GM19455 (cell line): ENCODE measurements around the gene HLA-DPB1.

Experiments
- ATAC-seq: cut with Tn5 transposase; IDR thresholded peaks from one replicate; pipeline ENCODE4 v1.9.1; 2021; ENCODE audit not compliant: unreplicated experiment

HLA-DPB1 gene

GRCh38 chr6:33070909-33071308 is 4.9 kb upstream of the HLA-DPB1 start:
- ATAC-seq = no peak

- no peak for ATAC-seq
These were observed 4.2 kb upstream of the HLA-DPB1 start for GRCh38 chr6:33071569-33071968.

- no peak for ATAC-seq
These were observed 3.2 kb upstream of the HLA-DPB1 start for GRCh38 chr6:33072508-33073100.

GRCh38 chr6:33073431-33073871 is 2.3 kb upstream of the HLA-DPB1 start, which contains the start of gene HLA-DPA1:
Gene HLA-DPA1, minus strand, starts transcription at chr6:33073649.
- peak; percentile 73 for ATAC-seq

GRCh38 chr6:33075208-33075567 is 602 bp upstream of the HLA-DPB1 start:
- ATAC-seq = no peak

GRCh38 chr6:33076406-33076934 is 680 bp downstream of the HLA-DPB1 start:
- no peak for ATAC-seq

- ATAC-seq = no peak
These were observed 2.1 kb downstream of the HLA-DPB1 start for GRCh38 chr6:33077908-33078307.

GRCh38 chr6:33078442-33078841 is 2.7 kb downstream of the HLA-DPB1 start:
- ATAC-seq = no peak

GRCh38 chr6:33078919-33079521 is 3.2 kb downstream of the HLA-DPB1 start:
- no peak for ATAC-seq

- ATAC-seq = no peak
These were observed 3.8 kb downstream of the HLA-DPB1 start for GRCh38 chr6:33079580-33079979.

- ATAC-seq = no peak
These were observed 4.6 kb downstream of the HLA-DPB1 start for GRCh38 chr6:33080127-33081089.

- no peak for ATAC-seq
These were observed 5.5 kb downstream of the HLA-DPB1 start for GRCh38 chr6:33081098-33081824.

GRCh38 chr6:33082702-33083101 is 6.9 kb downstream of the HLA-DPB1 start:
- no peak for ATAC-seq

GRCh38 chr6:33085627-33086026 is 9.8 kb downstream of the HLA-DPB1 start:
- no peak for ATAC-seq

- no peak for ATAC-seq
These were observed 12.6 kb downstream of the HLA-DPB1 start for GRCh38 chr6:33088258-33088930.

GRCh38 chr6:33088931-33089620 is 13.3 kb downstream of the HLA-DPB1 start:
- ATAC-seq = no peak

- no peak for ATAC-seq
These were observed 16.2 kb downstream of the HLA-DPB1 start for GRCh38 chr6:33091957-33092356.

GRCh38 chr6:33092385-33092784 is 16.6 kb downstream of the HLA-DPB1 start:
- ATAC-seq = no peak

- ATAC-seq = no peak
These were observed 18.1 kb downstream of the HLA-DPB1 start for GRCh38 chr6:33093855-33094254.

GRCh38 chr6:33095681-33096080 is 19.9 kb downstream of the HLA-DPB1 start:
- ATAC-seq = no peak
